Measurements from ENCODE around the gene SPHK2. TPM values are rescaled to one million over a fixed set of nuclear protein-coding genes. Genes with fewer than 3 reads are reported as not detected.

SPHK2 gene
- total RNA-seq, 1 experiment from 2014 or later: 38.8 TPM

DNA sequence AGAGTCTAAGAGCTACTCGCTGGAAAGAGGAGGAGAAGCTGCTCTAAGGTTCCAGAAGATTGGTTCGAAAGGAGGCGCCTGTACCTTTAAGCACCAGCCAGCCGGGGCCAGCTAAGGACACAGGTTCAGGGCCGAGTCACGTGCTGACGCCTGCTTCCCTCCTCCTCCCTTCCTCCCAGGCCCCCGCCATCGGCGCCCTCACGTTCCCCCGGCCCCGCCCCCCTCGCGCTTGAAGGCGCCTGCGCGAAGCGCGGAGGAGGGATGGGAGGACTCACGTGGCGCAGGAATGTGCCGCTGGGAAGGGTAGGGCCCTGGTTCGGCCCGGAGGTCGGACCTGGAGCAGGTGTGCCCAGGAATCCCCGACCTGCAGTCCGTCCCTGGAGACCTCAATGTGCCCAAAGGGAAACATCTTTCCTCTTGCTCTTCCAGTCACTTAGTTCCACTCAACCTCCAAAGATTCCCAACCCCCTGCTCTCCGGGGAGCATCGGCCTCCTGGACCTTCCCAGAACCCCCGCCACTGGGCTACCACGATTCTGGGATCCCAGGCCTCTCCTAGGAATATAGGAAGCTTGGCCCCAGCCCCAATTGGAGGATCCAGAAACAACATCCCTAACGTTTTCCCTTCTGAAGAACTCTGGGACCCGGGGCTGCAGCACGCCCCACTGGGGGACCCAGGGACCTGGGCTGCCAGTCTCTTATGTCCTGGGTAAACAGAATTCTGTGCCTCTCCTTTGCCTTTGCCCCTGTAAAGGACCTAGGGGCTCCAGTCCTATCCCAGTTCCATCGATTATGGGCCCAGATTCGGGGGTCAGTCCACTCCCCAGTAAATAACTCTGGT is 15.3 kb downstream of the SPHK2 start:
- intact Hi-C loops (cut with micrococcal nuclease; ENCODE audit: unreplicated experiment): no loop called here
- no TSS peak for BruUV-seq (replicated peaks)

DNA sequence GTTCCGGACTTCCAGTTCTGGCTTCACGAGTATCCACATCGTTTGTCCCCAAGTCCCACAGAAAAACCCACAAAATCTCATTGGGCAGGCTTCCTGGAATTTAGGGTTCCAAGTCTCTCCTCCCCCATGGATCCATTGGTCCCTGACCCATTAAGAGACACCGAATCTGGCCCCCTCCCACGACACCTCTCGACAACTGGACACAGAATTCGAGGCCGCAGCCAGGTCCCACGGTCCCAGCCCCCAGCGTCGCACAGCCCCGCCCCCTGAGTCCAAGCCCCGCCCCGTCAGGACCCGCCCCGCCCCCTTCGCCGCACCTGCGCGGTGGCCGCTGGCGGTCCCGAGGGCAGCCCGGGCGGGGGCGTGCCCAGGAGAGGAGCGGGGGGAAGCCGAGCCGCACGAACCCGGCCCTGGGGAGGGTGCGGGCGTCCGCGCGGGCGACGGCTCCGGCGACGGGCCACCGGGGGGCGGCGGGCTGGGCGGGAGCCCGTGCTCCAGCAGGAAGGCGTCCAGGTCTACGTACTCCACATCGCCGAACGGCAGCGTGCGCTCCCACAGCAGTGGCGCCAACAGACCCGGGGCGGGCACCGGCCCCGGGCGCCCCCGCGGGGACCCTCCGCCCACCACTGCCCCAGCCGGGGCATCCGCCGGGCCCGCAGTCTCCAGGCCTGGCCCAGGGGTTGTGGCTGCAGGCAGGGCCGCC is 16.1 kb downstream of the SPHK2 start:
- H3K27me3 ChIP-seq (replicated peaks; ENCODE audit: insufficient read depth, low read depth, low read length, poor library complexity): no peaks in the 10 kb centered on the region
- H3K27ac ChIP-seq (ENCODE audit: low read depth, low read length, poor library complexity, severe bottlenecking): peak overlapping the region; percentile 91
- TF ChIP-seq EZH2 (IDR thresholded peaks at IDR 0.05; ENCODE audit: borderline replicate concordance, low read depth, low read length, poor library complexity, severe bottlenecking): no peak
- TF ChIP-seq, protein P1, sequence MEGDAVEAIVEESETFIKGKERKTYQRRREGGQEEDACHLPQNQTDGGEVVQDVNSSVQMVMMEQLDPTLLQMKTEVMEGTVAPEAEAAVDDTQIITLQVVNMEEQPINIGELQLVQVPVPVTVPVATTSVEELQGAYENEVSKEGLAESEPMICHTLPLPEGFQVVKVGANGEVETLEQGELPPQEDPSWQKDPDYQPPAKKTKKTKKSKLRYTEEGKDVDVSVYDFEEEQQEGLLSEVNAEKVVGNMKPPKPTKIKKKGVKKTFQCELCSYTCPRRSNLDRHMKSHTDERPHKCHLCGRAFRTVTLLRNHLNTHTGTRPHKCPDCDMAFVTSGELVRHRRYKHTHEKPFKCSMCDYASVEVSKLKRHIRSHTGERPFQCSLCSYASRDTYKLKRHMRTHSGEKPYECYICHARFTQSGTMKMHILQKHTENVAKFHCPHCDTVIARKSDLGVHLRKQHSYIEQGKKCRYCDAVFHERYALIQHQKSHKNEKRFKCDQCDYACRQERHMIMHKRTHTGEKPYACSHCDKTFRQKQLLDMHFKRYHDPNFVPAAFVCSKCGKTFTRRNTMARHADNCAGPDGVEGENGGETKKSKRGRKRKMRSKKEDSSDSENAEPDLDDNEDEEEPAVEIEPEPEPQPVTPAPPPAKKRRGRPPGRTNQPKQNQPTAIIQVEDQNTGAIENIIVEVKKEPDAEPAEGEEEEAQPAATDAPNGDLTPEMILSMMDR (conservative IDR thresholded peaks at IDR 0.05; ENCODE audit: low read depth, low read length): no peak
- ChIA-PET CTCF (no interaction called here), POLR2A (ENCODE audit: low non-redundant PET) (no interaction called here)
- H3K4me1 ChIP-seq (ENCODE audit: insufficient read depth, low read length, poor library complexity, severe bottlenecking): peaks cover 48% of the 10 kb centered on the region
- peak; percentile 69 for DNase-seq (ENCODE audit: low spot score)
- peaks cover 19% of the 10 kb centered on the region for H3K36me3 ChIP-seq (ENCODE audit: insufficient read depth, low read length, poor library complexity, severe bottlenecking)
- BruUV-seq (replicated peaks): no TSS peak
- H3K9me3 ChIP-seq (ENCODE audit: low read depth, low read length, poor library complexity, severe bottlenecking): no peaks in the 10 kb centered on the region
- H3K4me3 ChIP-seq (ENCODE audit: low read depth, low read length, poor library complexity, severe bottlenecking): peak overlapping the region; percentile 67
- intact Hi-C loops (cut with micrococcal nuclease; ENCODE audit: unreplicated experiment): no loop called here

More for the DNA sequence above, 15.3 kb downstream of the SPHK2 start:
- TF ChIP-seq, protein P1 (conservative IDR thresholded peaks at IDR 0.05; ENCODE audit: low read depth, low read length): no peak
- TF ChIP-seq EZH2 (IDR thresholded peaks at IDR 0.05; ENCODE audit: borderline replicate concordance, low read depth, low read length, poor library complexity, severe bottlenecking): no peak
- H3K4me1 ChIP-seq (ENCODE audit: insufficient read depth, low read length, poor library complexity, severe bottlenecking): peaks cover 53% of the 10 kb centered on the region
- peaks cover 19% of the 10 kb centered on the region for H3K36me3 ChIP-seq (ENCODE audit: insufficient read depth, low read length, poor library complexity, severe bottlenecking)
- POLR2A ChIA-PET (ENCODE audit: low non-redundant PET): interaction anchor here (0.9 kb wide), 1 partner anchor 11 kb away, joined by 3 read pairs; no protein-coding TSS in a partner anchor
- peak overlapping the region; percentile 91 for H3K27ac ChIP-seq (ENCODE audit: low read depth, low read length, poor library complexity, severe bottlenecking)
- CTCF ChIA-PET: no interaction called here
- H3K4me3 ChIP-seq (ENCODE audit: low read depth, low read length, poor library complexity, severe bottlenecking): peak overlapping the region; percentile 67
- DNase-seq (ENCODE audit: low spot score): peak; percentile 99
- no peaks in the 10 kb centered on the region for H3K27me3 ChIP-seq (replicated peaks; ENCODE audit: insufficient read depth, low read depth, low read length, poor library complexity)
- no peaks in the 10 kb centered on the region for H3K9me3 ChIP-seq (ENCODE audit: low read depth, low read length, poor library complexity, severe bottlenecking)

DNA sequence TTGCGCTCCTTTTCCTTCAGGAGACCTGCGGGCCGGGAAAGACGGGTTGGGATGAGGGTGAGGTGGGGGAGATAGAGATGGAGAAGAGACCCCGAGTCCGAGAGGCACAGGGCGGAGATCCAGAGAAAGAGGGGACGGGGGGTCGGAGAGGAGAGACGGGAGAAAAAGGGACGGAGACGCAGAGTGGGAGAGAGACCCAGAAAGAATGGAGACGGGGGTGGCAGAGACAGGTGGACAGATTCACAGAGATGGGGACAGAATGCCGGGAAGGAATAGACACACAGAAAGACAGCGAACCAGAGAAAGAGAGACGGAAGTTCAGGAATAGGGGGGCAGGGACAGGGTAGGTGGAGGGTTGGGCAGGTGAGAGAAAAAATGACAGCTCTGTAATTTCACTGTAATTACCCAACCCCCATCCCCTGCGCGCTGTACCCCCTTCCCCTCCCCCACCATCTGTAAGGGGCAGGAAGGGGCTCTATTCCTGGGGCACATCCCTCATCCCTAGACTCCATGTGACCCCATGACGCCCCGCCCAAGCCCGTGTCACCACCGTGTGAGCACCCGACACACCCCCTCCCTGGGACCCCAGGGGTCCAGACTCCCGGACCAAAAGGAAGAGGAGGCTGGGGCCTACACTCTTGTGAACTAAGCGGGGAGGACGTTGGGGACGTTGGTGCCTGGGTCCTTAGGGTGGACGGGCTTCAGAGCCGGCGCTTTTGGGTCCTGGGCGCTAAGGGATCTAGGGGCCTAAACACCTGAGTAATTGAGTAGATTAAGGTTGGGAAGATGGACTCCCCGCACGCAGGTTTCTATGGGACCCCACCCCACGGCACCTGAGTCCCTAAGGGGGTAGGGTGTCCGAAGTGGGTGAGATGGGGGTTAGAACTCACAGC is 16.9 kb downstream of the SPHK2 start:
- H3K36me3 ChIP-seq (ENCODE audit: insufficient read depth, low read length, poor library complexity, severe bottlenecking): peaks cover 18% of the 10 kb centered on the region
- peak; percentile 48 for DNase-seq (ENCODE audit: low spot score)
- BruUV-seq (replicated peaks): no TSS peak
- H3K27ac ChIP-seq (ENCODE audit: low read depth, low read length, poor library complexity, severe bottlenecking): peak overlapping the region; percentile 91
- TF ChIP-seq, protein P1 (conservative IDR thresholded peaks at IDR 0.05; ENCODE audit: low read depth, low read length): no peak
- no peak for TF ChIP-seq EZH2 (IDR thresholded peaks at IDR 0.05; ENCODE audit: borderline replicate concordance, low read depth, low read length, poor library complexity, severe bottlenecking)
- H3K9me3 ChIP-seq (ENCODE audit: low read depth, low read length, poor library complexity, severe bottlenecking): no peaks in the 10 kb centered on the region
- CTCF ChIA-PET: no interaction called here
- no peaks in the 10 kb centered on the region for H3K27me3 ChIP-seq (replicated peaks; ENCODE audit: insufficient read depth, low read depth, low read length, poor library complexity)
- POLR2A ChIA-PET (ENCODE audit: low non-redundant PET): interaction anchor here (0.6 to 0.7 kb wide), 2 partner anchors 130 to 860 kb away, joined by 5 read pairs; no protein-coding TSS in a partner anchor
- peak overlapping the region; percentile 67 for H3K4me3 ChIP-seq (ENCODE audit: low read depth, low read length, poor library complexity, severe bottlenecking)
- H3K4me1 ChIP-seq (ENCODE audit: insufficient read depth, low read length, poor library complexity, severe bottlenecking): peaks cover 40% of the 10 kb centered on the region
- intact Hi-C loops (cut with micrococcal nuclease; ENCODE audit: unreplicated experiment): no loop called here
